WTC11 (cell line): ENCODE measurements around the gene HLA-A. TPM values are rescaled to one million over a fixed set of nuclear protein-coding genes. Genes with fewer than 3 reads are reported as not detected.

Experiments
- ATAC-seq: fragments of 200-7000 bp; cut with Tn5 transposase; 2 replicates; pipeline ENCODE4 v1.10.0; 2021; ENCODE audit warnings: mild to moderate bottlenecking, moderate library complexity
- CTCF ChIA-PET: fragments of 300-600 bp; sonication (Branson Sonifier 250); formaldehyde crosslinking; loops from one replicate; lab custom pipeline; 2021; ENCODE audit warnings: antibody characterized with exemption; lab: Charles Lee
- POLR2A ChIA-PET: fragments of 350-600 bp; sonication (Branson Sonifier 250); formaldehyde crosslinking; loops from one replicate; lab custom pipeline; 2021; ENCODE audit warnings: antibody characterized with exemption; lab: Charles Lee
- DNase-seq: peaks from one replicate; pipeline ENCODE4 v3.0.0; 2021; ENCODE audit warnings: low spot score
- H3K27ac Mint-ChIP-seq: 2 replicates; pipeline ENCODE4 v1.8.0; 2021; ENCODE audit warnings: mixed read lengths
- H3K27me3 Mint-ChIP-seq: 2 replicates; pipeline ENCODE4 v1.8.0; 2021; ENCODE audit warnings: low read depth, mild to moderate bottlenecking, moderate library complexity, mixed read lengths
- H3K36me3 Mint-ChIP-seq: 2 replicates; pipeline ENCODE4 v1.8.0; 2021; ENCODE audit warnings: mixed read lengths
- H3K4me1 Mint-ChIP-seq: 2 replicates; pipeline ENCODE4 v1.8.0; 2022; ENCODE audit warnings: mixed read lengths
- H3K4me3 Mint-ChIP-seq: 2 replicates; pipeline ENCODE4 v1.8.0; 2021; ENCODE audit warnings: mild to moderate bottlenecking, moderate library complexity, mixed read lengths
- H3K9me3 Mint-ChIP-seq: 2 replicates; pipeline ENCODE4 v1.8.0; 2021; ENCODE audit warnings: mixed read lengths
- ARID4B ChIP-seq: sonication (generic); formaldehyde crosslinking; IDR thresholded peaks from 2 replicates; pipeline ENCODE4 v1.8.0; 2023; ENCODE audit warnings: missing genetic modification reagents, mild to moderate bottlenecking, borderline replicate concordance
- CBFB ChIP-seq: sonication (generic); formaldehyde crosslinking; IDR thresholded peaks from 2 replicates; pipeline ENCODE4 v1.8.1; 2022; ENCODE audit warnings: mild to moderate bottlenecking, low read depth, missing genetic modification reagents
- CREM ChIP-seq: sonication (generic); formaldehyde crosslinking; IDR thresholded peaks from 2 replicates; pipeline ENCODE4 v1.8.1; 2022; ENCODE audit warnings: mild to moderate bottlenecking, missing genetic modification reagents, moderate library complexity
- EMX1 ChIP-seq: fragments of 250-450 bp; sonication (Bioruptor Pico); IDR thresholded peaks from 2 replicates; pipeline ENCODE4 v1.8.0; 2021; ENCODE audit warnings: mild to moderate bottlenecking
- GRHL2 ChIP-seq: fragments of 250-450 bp; sonication (Bioruptor Pico); IDR thresholded peaks from 2 replicates; pipeline ENCODE4 v1.8.0; 2022; ENCODE audit warnings: mild to moderate bottlenecking, moderate library complexity; ENCODE audit not compliant: insufficient replicate concordance, severe bottlenecking
- KAT7 ChIP-seq: sonication (generic); formaldehyde crosslinking; IDR thresholded peaks from 2 replicates; pipeline ENCODE4 v1.8.1; 2023; ENCODE audit warnings: missing genetic modification reagents, mild to moderate bottlenecking, borderline replicate concordance
- MXD4 ChIP-seq: fragments of 250-450 bp; sonication (Bioruptor Pico); IDR thresholded peaks from 2 replicates; pipeline ENCODE4 v1.8.0; 2021; ENCODE audit warnings: mild to moderate bottlenecking, moderate library complexity, borderline replicate concordance
- NFE2L1 ChIP-seq: sonication (generic); formaldehyde crosslinking; IDR thresholded peaks from 2 replicates; pipeline ENCODE4 v1.8.1; 2023; ENCODE audit warnings: missing genetic modification reagents
- NR1H2 ChIP-seq: sonication (generic); formaldehyde crosslinking; IDR thresholded peaks from 2 replicates; pipeline ENCODE4 v1.9.0; 2021; ENCODE audit warnings: mild to moderate bottlenecking, moderate library complexity, missing genetic modification reagents
- PRRX2 ChIP-seq: fragments of 250-450 bp; sonication (Bioruptor Pico); IDR thresholded peaks from 2 replicates; pipeline ENCODE4 v1.8.0; 2021; ENCODE audit warnings: mild to moderate bottlenecking
- RELA ChIP-seq: sonication (generic); formaldehyde crosslinking; IDR thresholded peaks from 2 replicates; pipeline ENCODE4 v1.8.1; 2022; ENCODE audit warnings: missing genetic modification reagents, mild to moderate bottlenecking, borderline replicate concordance
- RORB ChIP-seq: fragments of 250-450 bp; sonication (Bioruptor Pico); IDR thresholded peaks from 2 replicates; pipeline ENCODE4 v1.9.0; 2021; ENCODE audit warnings: mild to moderate bottlenecking
- SMAD3 ChIP-seq: sonication (generic); formaldehyde crosslinking; IDR thresholded peaks from 2 replicates; pipeline ENCODE4 v1.8.0; 2022; ENCODE audit warnings: missing genetic modification reagents, mild to moderate bottlenecking, borderline replicate concordance
- SP1 ChIP-seq: sonication (generic); formaldehyde crosslinking; conservative IDR thresholded peaks from 2 replicates; pipeline ENCODE4 v1.8.1; 2022; ENCODE audit warnings: missing genetic modification reagents
- USF1 ChIP-seq: sonication (generic); formaldehyde crosslinking; IDR thresholded peaks from 2 replicates; pipeline ENCODE4 v1.8.0; 2022; ENCODE audit warnings: mild to moderate bottlenecking, missing genetic modification reagents
- ZBTB43 ChIP-seq: sonication (generic); formaldehyde crosslinking; IDR thresholded peaks from 2 replicates; pipeline ENCODE4 v1.8.1; 2023; ENCODE audit warnings: mild to moderate bottlenecking, missing genetic modification reagents
- ZNF121 ChIP-seq: sonication (generic); formaldehyde crosslinking; IDR thresholded peaks from 2 replicates; pipeline ENCODE4 v1.8.0; 2023; ENCODE audit warnings: missing genetic modification reagents
- ZNF416 ChIP-seq: fragments of 250-450 bp; sonication (Bioruptor Pico); IDR thresholded peaks from 2 replicates; pipeline ENCODE4 v1.9.0; 2021; ENCODE audit warnings: mild to moderate bottlenecking, inconsistent platforms
- ZNF423 ChIP-seq: fragments of 250-450 bp; sonication (Bioruptor Pico); IDR thresholded peaks from 2 replicates; pipeline ENCODE4 v2.1.2; 2022; ENCODE audit warnings: mild to moderate bottlenecking, moderate library complexity
- total RNA-seq: library from RNA; stranded (reverse); gene quantifications from 3 replicates; pipeline ENCODE4 v1.2.3, GENCODE V29; 2021
- TF ChIP-seq, protein P1 (sequence below): sonication (generic); formaldehyde crosslinking; conservative IDR thresholded peaks from 2 replicates; pipeline ENCODE4 v1.8.1; 2022; ENCODE audit warnings: mild to moderate bottlenecking, missing genetic modification reagents
- TF ChIP-seq, protein P2 (sequence below): sonication (generic); formaldehyde crosslinking; IDR thresholded peaks from 2 replicates; pipeline ENCODE4 v1.8.1; 2023; ENCODE audit warnings: mild to moderate bottlenecking, missing genetic modification reagents, borderline replicate concordance

The HLA-A gene
- total RNA-seq, 1 experiment from 2014 or later: 93.2 TPM

DNA sequence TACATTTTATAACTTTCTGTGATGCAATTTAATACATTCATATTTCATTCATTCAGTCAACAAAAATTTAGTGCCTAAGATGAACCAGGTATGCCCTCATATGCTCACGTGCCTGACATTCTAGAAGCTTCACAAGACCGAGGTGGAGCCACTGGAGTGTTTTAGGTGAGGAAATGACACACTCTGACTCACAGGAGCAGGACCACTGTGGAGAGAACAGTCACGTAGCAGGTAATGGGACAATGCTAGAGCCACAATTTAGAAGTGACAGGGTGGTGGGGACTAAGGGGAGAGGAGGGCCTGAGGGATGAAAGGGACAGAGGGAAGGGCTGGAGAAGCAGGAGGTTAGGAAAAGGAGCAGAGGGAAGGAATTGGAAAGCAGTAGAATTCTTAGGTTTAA lies 17.6 kb upstream of the HLA-A start (continued):
- TF ChIP-seq ZBTB43 (CRISPR knock-in tag) (no peak), RELA (CRISPR knock-in tag) (no peak)

DNA sequence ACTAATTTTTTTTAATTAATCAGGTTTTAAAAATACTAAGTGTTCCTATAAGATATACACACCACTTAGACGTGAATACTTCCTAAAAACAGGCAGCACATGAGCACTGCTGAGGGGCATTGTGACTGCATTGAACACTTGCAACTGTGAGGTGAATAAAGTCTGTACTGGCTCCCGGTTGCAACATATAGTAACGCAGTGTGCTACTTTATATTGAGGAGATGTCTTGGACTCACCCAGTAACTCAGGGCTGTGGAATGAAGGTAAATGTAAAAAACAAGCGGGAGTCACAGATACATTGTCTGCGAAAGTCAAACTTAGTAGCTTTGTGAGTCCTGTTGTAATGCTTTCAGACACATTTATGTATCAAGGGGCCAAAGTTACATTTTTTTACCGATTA lies 17.0 kb upstream of the HLA-A start:
- Mint-ChIP-seq H3K27ac (no peak overlapping the region), H3K4me3 (peak overlapping the region; percentile 83), H3K27me3 (peaks cover 71% of the 10 kb centered on the region), H3K36me3 (no peaks in the 10 kb centered on the region; the same call in 1 of the 2 replicates), H3K4me1 (peaks cover 16% of the 10 kb centered on the region), H3K9me3 (peaks cover 4% of the 10 kb centered on the region; the same call in 1 of the 2 replicates)
- TF ChIP-seq SMAD3: no peak
- no peak for TF ChIP-seq NR1H2 (CRISPR knock-in tag)
- TF ChIP-seq ZNF416 (CRISPR knock-in tag): no peak
- TF ChIP-seq SP1 (CRISPR knock-in tag): no peak
- TF ChIP-seq, protein P1, sequence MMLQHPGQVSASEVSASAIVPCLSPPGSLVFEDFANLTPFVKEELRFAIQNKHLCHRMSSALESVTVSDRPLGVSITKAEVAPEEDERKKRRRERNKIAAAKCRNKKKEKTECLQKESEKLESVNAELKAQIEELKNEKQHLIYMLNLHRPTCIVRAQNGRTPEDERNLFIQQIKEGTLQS (CRISPR knock-in tag): no peak
- TF ChIP-seq, protein P2, sequence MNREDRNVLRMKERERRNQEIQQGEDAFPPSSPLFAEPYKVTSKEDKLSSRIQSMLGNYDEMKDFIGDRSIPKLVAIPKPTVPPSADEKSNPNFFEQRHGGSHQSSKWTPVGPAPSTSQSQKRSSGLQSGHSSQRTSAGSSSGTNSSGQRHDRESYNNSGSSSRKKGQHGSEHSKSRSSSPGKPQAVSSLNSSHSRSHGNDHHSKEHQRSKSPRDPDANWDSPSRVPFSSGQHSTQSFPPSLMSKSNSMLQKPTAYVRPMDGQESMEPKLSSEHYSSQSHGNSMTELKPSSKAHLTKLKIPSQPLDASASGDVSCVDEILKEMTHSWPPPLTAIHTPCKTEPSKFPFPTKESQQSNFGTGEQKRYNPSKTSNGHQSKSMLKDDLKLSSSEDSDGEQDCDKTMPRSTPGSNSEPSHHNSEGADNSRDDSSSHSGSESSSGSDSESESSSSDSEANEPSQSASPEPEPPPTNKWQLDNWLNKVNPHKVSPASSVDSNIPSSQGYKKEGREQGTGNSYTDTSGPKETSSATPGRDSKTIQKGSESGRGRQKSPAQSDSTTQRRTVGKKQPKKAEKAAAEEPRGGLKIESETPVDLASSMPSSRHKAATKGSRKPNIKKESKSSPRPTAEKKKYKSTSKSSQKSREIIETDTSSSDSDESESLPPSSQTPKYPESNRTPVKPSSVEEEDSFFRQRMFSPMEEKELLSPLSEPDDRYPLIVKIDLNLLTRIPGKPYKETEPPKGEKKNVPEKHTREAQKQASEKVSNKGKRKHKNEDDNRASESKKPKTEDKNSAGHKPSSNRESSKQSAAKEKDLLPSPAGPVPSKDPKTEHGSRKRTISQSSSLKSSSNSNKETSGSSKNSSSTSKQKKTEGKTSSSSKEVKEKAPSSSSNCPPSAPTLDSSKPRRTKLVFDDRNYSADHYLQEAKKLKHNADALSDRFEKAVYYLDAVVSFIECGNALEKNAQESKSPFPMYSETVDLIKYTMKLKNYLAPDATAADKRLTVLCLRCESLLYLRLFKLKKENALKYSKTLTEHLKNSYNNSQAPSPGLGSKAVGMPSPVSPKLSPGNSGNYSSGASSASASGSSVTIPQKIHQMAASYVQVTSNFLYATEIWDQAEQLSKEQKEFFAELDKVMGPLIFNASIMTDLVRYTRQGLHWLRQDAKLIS (CRISPR knock-in tag): no peak
- no peak for TF ChIP-seq PRRX2
- TF ChIP-seq KAT7 (CRISPR knock-in tag): no peak
- no peak for TF ChIP-seq CBFB (CRISPR knock-in tag)
- no peak for TF ChIP-seq GRHL2 (CRISPR knock-in tag)
- no peak for TF ChIP-seq USF1 (CRISPR knock-in tag)
- no peak for TF ChIP-seq EMX1 (CRISPR knock-in tag)
- TF ChIP-seq ZNF423 (CRISPR knock-in tag): no peak
- TF ChIP-seq CREM (CRISPR knock-in tag): no peak
- no peak for TF ChIP-seq NFE2L1 (CRISPR knock-in tag)
- TF ChIP-seq ZNF121: no peak
- DNase-seq (no peak), ATAC-seq (no peak)
- CTCF ChIA-PET: interaction anchor here (0.6 to 0.9 kb wide), 2 partner anchors 50 to 176 kb away, joined by 3 read pairs; no protein-coding TSS in a partner anchor
- POLR2A ChIA-PET: no interaction called here

- DNase-seq (peak; percentile 22), ATAC-seq (peak; percentile 23; the same call in 1 of the 2 replicates)
- ChIA-PET POLR2A (no interaction called here), CTCF (interaction anchor here (0.6 to 0.9 kb wide), 2 partner anchors 49 to 177 kb away, joined by 3 read pairs; no protein-coding TSS in a partner anchor)
- peaks cover 4% of the 10 kb centered on the region; the same call in 1 of the 2 replicates for H3K9me3 Mint-ChIP-seq
- peak overlapping the region; percentile 83 for H3K4me3 Mint-ChIP-seq
- H3K27ac Mint-ChIP-seq: no peak overlapping the region
- H3K27me3 Mint-ChIP-seq: peaks cover 68% of the 10 kb centered on the region
- H3K4me1 Mint-ChIP-seq: peaks cover 16% of the 10 kb centered on the region
- no peaks in the 10 kb centered on the region; the same call in 1 of the 2 replicates for H3K36me3 Mint-ChIP-seq
- TF ChIP-seq MXD4 (CRISPR knock-in tag): no peak
- no peak for TF ChIP-seq USF1 (CRISPR knock-in tag)
- no peak for TF ChIP-seq RORB (CRISPR knock-in tag)
- no peak for TF ChIP-seq ARID4B
Observed at GRCh38 chr6:29925727-29926412, 16.5 kb upstream of the HLA-A start.
